HUDEP-2 (cell line): ENCODE measurements around the gene MS4A15.
"Not testable (repeated sequence)": the region's sequence is repeated elsewhere in the genome, so short reads cannot be mapped to it uniquely, and the experiment has no call there.

Experiments
- DNase-seq, 76 experiments: peaks; one replicate each; lab custom pipeline; 2025; ENCODE audit not compliant: unreplicated experiment in 76 of 76; lab: John Stamatoyannopoulos, UW

The MS4A15 gene, protein sequence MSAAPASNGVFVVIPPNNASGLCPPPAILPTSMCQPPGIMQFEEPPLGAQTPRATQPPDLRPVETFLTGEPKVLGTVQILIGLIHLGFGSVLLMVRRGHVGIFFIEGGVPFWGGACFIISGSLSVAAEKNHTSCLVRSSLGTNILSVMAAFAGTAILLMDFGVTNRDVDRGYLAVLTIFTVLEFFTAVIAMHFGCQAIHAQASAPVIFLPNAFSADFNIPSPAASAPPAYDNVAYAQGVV

GRCh38 chr11:60756307-60757032, at the start of gene MS4A15:
TSS of gene MS4A15 (plus strand) at chr11:60756867. CDS start at chr11:60763734, 6,867 bp downstream.
- DNase-seq: peak in 3 of 76 experiments; percentile 6 to 17 (median 15)

DNA sequence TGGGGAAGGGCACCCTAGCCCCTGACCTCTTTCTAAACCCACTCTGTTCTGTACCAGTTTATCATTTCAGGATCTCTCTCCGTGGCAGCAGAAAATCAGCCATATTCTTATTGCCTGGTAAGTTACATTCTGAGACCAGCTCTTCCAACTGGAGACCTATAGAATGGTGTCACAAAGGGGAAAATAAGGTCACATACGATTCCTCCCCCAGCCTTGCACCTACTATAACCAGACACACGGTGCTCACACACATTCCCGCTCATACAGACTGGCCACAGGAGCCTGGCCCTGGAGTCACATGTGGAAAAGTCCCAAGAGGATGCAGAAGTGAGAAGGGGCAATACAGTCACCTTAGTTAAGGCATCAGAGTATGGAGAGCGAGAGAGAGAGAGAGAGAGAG, 49.7 kb upstream of the MS4A15 start:
- DNase-seq: no peak

- no peak for DNase-seq
Observed at GRCh38 chr11:60710482-60710881, 46.2 kb upstream of the MS4A15 start.

DNA sequence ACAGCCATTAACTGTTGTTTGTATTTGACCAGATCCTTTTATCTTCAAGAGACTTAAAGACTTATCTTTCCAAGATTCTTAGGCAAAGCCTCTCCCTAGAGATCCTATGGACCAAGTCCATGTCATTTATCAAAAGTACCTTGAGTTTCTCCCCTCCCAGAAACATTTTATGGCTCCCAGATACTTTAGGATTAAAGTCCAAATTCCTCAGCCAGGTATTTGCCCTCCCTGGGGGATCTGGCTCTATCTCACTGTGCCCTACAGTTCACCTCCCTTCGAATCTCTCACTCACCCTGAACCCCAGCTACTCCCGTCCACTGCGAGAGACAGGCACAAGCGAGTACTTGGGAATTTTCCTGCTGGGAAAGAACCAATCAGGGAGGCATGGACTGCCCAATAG, 45.4 kb upstream of the MS4A15 start:
- no peak for DNase-seq

DNA sequence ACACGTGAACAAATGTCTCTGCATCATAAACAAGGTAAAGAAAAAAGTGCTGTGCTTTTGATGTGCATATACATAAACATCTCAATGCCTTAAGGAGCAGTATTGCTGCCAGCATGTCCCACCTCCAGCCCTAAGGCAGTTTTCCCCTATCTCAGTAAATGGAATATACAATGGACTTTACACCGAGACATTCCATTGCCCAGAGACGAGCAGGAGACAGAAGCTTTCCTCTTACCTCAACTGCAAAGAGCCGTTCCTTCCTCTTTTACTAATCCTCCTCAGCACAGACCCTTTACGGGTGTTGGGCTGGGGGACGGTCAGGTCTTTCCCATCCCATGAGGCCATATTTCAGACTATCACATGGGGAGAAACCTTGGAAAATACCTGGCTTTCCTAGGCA, 43.2 kb upstream of the MS4A15 start:
- not testable (repeated sequence) for DNase-seq

DNA sequence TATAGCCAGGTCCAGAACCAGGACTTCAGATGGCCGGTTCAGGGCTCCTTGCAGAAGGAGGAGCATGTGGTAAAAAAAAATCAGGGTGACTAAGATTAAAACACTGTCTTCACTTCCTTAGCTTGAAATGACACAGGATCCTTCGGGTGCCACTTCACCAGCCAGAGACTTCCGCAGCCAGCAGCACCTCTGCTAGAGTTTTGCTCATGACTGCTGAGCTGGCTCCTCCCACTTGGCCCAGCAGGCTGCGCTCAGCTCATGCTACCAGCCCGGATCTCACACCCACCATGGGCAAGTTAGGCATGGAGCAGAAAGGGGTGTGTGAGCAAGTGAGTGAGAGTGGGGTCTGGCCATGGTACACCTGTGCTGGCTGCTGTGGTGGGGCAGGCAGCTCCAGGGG, 38.7 kb upstream of the MS4A15 start:
- DNase-seq: no peak

DNA sequence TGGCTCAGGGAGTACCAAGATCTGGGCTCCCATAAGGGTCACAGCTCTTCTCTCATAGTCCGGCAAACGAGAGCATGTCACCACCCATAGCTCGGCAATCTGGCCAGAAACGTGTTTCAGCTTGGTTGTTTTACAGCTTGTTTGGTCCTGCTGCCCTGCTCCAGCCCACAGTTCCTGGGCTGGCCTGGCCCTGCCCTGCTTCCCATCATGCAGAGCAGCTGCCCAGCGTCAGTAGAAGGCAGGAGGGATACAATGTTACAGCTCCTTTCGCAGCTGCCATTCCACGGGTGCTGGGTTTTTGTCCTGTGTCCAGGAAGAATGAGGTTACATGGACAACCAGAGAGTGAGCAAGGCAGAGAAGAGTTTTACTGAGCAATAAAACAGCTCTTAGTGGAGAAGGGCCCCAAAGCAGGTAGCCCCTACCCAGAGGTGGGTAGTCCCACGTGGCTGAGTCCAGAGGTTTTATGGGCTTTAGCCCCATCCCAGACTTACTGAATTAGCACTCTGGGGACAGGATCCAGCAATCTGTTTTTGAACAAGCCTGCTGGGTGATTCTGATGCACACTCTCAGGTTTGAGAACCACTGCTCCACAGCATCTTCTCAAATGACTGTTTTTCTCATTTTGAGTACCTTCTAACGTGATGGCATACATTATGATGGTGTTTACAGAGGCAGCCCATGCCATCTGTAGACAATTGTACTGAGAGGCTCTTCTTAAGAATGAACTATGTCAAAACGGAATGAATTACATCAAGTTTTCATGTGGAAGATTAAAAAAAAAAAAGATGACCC, 37.9 kb upstream of the MS4A15 start:
- no peak for DNase-seq

GRCh38 chr11:60719391-60719790, 37.3 kb upstream of the MS4A15 start:
- DNase-seq: no peak

- no peak for DNase-seq
Observed at GRCh38 chr11:60720460-60720859, 36.2 kb upstream of the MS4A15 start.

DNA sequence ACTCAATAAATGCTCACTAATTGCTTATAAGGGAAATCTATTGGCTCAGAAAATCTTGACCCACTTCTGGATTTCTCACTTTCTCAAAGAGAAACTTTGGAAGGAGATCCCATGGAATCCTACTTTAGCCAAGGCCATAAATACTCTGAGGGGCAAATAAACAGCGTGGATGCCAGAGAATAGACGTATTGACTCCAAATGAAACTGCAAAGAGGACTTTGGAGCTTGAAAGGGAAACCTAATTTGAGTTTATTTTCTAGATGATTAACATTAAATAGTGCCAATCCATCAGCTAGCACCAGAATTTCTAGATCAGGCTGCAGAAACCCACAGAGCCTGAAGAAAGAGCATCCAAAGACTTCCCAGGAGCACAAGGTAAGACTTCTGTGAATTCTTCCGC, 32.2 kb upstream of the MS4A15 start, which contains the start of gene MS4A18:
Gene MS4A18, plus strand, starts transcription at position 301 of the 400 bp plus-strand sequence.
- no peak for DNase-seq

DNA sequence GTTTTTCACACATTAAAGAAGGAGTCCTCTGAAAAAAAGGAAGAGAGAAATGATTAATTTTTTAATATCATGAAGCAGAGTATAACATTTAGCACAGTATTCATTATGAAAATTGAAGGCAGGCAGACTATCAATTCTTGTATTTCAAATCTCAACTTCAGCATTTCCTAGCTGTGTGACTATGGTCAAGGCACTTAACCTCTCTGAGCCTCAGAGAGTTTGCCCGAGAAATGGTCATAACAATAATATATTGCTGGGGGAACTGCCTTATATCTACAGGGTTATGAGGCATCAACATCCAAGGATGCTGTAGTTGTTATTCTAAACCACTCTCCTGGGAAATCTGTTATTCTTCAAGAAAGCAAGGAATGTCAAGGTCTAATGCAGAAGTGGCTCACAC, 31.1 kb upstream of the MS4A15 start:
- DNase-seq: no peak

- DNase-seq: no peak
Observed at GRCh38 chr11:60731586-60731985, 25.1 kb upstream of the MS4A15 start.

- no peak for DNase-seq
Observed at GRCh38 chr11:60734279-60734678, 22.4 kb upstream of the MS4A15 start.

GRCh38 chr11:60739114-60739513, 17.6 kb upstream of the MS4A15 start:
- no peak for DNase-seq

GRCh38 chr11:60740573-60740972, 16.1 kb upstream of the MS4A15 start:
- DNase-seq: no peak

GRCh38 chr11:60741421-60741820, 15.2 kb upstream of the MS4A15 start:
- no peak for DNase-seq

DNA sequence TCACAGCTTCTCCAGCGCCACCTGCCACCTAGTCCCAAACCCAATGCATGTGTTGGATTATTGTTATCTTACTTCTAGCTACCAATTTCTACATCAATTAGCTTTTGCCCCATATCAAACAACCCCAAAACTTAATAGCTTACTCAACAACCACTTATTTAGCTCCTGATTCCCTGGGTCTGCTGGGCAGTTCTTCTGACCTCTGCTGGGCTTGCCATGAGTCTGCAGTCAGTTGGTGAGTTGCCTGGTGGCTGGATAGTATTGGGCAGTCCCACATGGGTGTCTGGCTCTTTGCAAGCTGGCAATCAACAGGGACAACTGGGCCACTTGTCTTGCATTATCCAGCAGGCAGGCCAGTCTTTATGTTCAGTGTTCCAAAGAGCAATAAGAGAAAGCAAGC, 13.6 kb upstream of the MS4A15 start:
- no peak for DNase-seq

DNA sequence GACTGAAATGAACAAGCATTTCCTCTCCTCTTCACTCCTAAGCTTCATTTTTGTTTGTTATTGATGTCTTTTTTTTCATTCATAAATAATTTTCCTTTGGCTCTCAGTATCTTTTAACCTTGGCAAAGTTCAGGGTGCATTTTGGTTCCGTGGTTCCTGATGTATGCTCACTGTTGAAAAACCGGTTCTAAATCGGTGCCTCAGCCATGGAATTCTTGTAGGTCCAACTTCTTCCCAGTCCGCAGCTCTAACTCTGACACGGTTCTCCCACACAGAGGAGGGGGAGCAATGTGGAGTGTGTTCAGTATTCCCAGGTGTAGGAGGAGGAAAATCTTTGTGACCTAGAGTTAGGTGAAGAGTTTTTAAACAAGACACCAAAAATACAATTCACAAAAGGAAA, 12.6 kb upstream of the MS4A15 start:
- DNase-seq: no peak

DNA sequence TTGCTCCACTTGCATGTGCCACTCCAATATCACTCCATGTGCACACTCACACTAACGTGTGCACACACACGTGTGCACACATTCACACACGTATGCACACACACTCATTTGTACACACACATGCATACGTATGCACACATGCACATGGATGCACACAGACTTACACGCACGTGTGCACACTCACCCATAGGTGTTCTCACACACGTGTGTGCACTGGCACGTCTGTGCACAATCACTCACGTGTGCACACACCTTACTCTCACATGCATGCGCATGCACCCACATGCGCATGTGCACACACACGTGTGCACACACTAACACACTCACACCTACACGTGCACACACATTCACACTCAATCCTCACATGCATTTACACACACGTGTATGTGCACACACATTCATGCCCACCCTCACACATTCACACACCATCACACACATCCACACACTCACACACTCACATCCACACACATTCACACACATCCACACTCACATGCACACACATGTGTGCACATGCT, 9.3 kb upstream of the MS4A15 start:
- no peak for DNase-seq

GRCh38 chr11:60748225-60748624, 8.4 kb upstream of the MS4A15 start:
- no peak for DNase-seq

GRCh38 chr11:60748821-60749220, 7.8 kb upstream of the MS4A15 start:
- DNase-seq: no peak
